ENCODE measurements around the gene NFIA. TPM values are rescaled to one million over a fixed set of nuclear protein-coding genes. Genes with fewer than 3 reads are reported as not detected.

Gene NFIA
- total and polyA plus RNA-seq, 2 donors (not counting 1 experiment from before 2014, with no cell fraction given), result 5.4 to 11.0 TPM

DNA sequence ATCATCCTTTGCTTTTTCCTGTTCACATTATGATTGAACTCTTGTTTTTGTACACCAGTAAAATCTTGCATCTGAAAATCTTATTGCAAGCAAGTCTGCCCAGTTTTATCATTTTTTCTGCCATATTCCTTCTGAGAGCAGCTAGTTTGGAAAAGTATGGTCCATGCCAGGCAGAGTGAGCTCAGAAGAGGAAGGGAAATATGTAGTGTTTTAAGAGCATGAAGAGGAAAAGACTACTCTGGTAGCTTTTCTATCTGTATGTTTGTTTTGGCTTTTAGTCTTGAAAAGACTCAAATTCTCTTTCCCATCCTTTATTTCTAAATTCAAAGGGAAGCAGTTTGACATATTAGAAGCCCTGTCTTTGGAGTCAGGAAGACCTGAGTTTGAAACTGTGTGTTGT, 125.8 kb downstream of the NFIA start:
- no peak for TF ChIP-seq CTCF (conservative IDR thresholded peaks at IDR 0.05 in 1 of 2, IDR thresholded peaks at IDR 0.05 in 1 of 2; ENCODE audit: low read depth in 1 of 2, low read length in 2 of 2)
- TF ChIP-seq EZH2 (IDR thresholded peaks at IDR 0.05; ENCODE audit: low read length, missing control alignments), result no peak
- no peaks in the 10 kb centered on the region for H3K4me1 ChIP-seq (ENCODE audit: control insufficient read depth, extremely low read depth, insufficient read depth, low read length)
- no peak overlapping the region for H3K4me2 ChIP-seq (ENCODE audit: extremely low read depth, insufficient read depth, low read length)
- no peak overlapping the region for H3K9ac ChIP-seq (ENCODE audit: insufficient read depth, low read length)
- H3K4me3 ChIP-seq (replicated peaks in 1 of 4; ENCODE audit: control extremely low read depth in 1 of 4, insufficient read depth in 1 of 4, low read depth in 3 of 4, low read length in 4 of 4), result no peak overlapping the region
- no peak overlapping the region for H2AFZ ChIP-seq (ENCODE audit: low read length)
- no peaks in the 10 kb centered on the region for H3K9me3 ChIP-seq (ENCODE audit: control insufficient read depth, insufficient read depth, low read depth, low read length)
- DNase-seq (ENCODE audit: low read depth in 2 of 2), result no peak
- H4K20me1 ChIP-seq (ENCODE audit: control insufficient read depth, extremely low read depth, insufficient read depth, low read length), result no peaks in the 10 kb centered on the region
- H3K27ac ChIP-seq (ENCODE audit: insufficient read depth, low read length), result no peak overlapping the region
- no peaks in the 10 kb centered on the region for H3K79me2 ChIP-seq (ENCODE audit: control insufficient read depth, insufficient read depth, low read length)
- H3K27me3 ChIP-seq (ENCODE audit: control insufficient read depth, insufficient read depth, low read length), result no peaks in the 10 kb centered on the region
- H3K36me3 ChIP-seq (ENCODE audit: control insufficient read depth, insufficient read depth, low read length), result no peaks in the 10 kb centered on the region

DNA sequence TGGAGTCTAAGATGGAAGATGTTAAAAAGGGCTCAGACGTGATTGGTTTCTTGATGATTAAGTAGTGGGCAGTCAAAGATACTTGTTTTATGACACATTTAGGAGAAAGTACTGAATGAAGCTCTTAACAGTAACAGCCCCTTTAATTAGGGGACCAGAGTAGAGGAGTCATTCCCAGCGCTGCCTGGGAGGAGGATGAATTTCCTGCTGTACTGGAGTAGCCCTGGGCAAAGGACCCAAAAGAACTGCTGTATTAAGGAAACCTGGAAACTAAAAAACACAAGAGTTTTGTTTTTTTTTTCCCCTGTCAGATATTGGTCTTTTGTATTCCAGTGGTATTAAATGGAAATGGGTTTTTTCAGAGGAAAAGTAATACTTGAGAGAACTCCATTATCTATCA, 126.5 kb downstream of the NFIA start:
- no peaks in the 10 kb centered on the region for H3K36me3 ChIP-seq (ENCODE audit: control insufficient read depth, insufficient read depth, low read length)
- H3K9ac ChIP-seq (ENCODE audit: insufficient read depth, low read length), result no peak overlapping the region

DNA sequence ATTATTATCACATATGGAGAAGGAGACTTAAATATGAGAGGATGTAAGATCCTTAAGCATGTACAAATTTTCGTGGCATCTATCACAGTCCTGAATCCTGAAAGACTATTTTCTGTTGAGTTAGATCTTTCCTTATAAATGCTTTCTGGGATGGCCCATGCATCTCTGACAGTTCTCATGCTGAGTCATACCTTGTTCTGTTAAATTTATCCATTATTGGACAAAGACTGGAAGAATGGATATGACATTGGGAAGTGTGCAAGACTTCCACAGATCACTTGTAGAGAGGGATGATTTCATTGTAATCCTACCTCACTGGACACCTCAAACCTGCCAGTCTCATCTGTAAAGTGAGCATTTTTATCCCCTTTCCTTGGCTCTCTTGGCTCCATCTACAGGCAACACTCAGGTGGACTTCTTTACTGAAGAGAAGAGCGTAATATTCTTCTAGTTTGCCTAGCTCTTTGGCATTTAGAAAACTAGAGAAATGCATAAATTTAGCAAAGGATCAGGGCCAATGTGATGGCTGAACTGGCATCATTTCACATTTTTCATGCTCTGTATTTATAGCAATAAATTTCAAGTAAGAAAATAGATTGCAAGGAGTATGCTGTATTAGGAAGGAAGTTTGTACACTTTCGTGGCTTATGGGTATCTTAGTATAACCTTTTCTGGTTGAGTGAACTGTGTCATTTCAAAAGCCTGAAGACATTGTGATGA, 128.2 kb downstream of the NFIA start:
- no peak for TF ChIP-seq EZH2 (IDR thresholded peaks at IDR 0.05; ENCODE audit: low read length, missing control alignments)
- TF ChIP-seq CTCF (conservative IDR thresholded peaks at IDR 0.05 in 1 of 2, IDR thresholded peaks at IDR 0.05 in 1 of 2; ENCODE audit: low read depth in 1 of 2, low read length in 2 of 2), result no peak
- Histone ChIP-seq H3K27ac (ENCODE audit: insufficient read depth, low read length) (no peak overlapping the region), H3K4me1 (ENCODE audit: control insufficient read depth, extremely low read depth, insufficient read depth, low read length) (no peaks in the 10 kb centered on the region), H3K4me2 (ENCODE audit: extremely low read depth, insufficient read depth, low read length) (no peak overlapping the region), H2AFZ (ENCODE audit: low read length) (no peak overlapping the region), H3K9me3 (ENCODE audit: control insufficient read depth, insufficient read depth, low read depth, low read length) (no peaks in the 10 kb centered on the region), H4K20me1 (ENCODE audit: control insufficient read depth, extremely low read depth, insufficient read depth, low read length) (no peaks in the 10 kb centered on the region), H3K4me3 (replicated peaks in 1 of 4; ENCODE audit: control extremely low read depth in 1 of 4, insufficient read depth in 1 of 4, low read depth in 3 of 4, low read length in 4 of 4) (no peak overlapping the region), H3K27me3 (ENCODE audit: control insufficient read depth, insufficient read depth, low read length) (no peaks in the 10 kb centered on the region), H3K9ac (ENCODE audit: insufficient read depth, low read length) (no peak overlapping the region), H3K36me3 (ENCODE audit: control insufficient read depth, insufficient read depth, low read length) (no peaks in the 10 kb centered on the region), H3K79me2 (ENCODE audit: control insufficient read depth, insufficient read depth, low read length) (no peaks in the 10 kb centered on the region)
- DNase-seq (ENCODE audit: low read depth in 2 of 2), result no peak

More for the DNA sequence above, 126.5 kb downstream of the NFIA start:
- no peak for TF ChIP-seq CTCF (conservative IDR thresholded peaks at IDR 0.05 in 1 of 2, IDR thresholded peaks at IDR 0.05 in 1 of 2; ENCODE audit: low read depth in 1 of 2, low read length in 2 of 2)
- no peak overlapping the region for H3K4me3 ChIP-seq (replicated peaks in 1 of 4; ENCODE audit: control extremely low read depth in 1 of 4, insufficient read depth in 1 of 4, low read depth in 3 of 4, low read length in 4 of 4)
- no peak overlapping the region for H3K27ac ChIP-seq (ENCODE audit: insufficient read depth, low read length)
- no peaks in the 10 kb centered on the region for H3K4me1 ChIP-seq (ENCODE audit: control insufficient read depth, extremely low read depth, insufficient read depth, low read length)
- no peak overlapping the region for H3K4me2 ChIP-seq (ENCODE audit: extremely low read depth, insufficient read depth, low read length)
- no peaks in the 10 kb centered on the region for H3K27me3 ChIP-seq (ENCODE audit: control insufficient read depth, insufficient read depth, low read length)
- H3K9me3 ChIP-seq (ENCODE audit: control insufficient read depth, insufficient read depth, low read depth, low read length), result no peaks in the 10 kb centered on the region
- no peaks in the 10 kb centered on the region for H3K79me2 ChIP-seq (ENCODE audit: control insufficient read depth, insufficient read depth, low read length)
- H2AFZ ChIP-seq (ENCODE audit: low read length), result no peak overlapping the region
- no peak for DNase-seq (ENCODE audit: low read depth in 2 of 2)
- no peaks in the 10 kb centered on the region for H4K20me1 ChIP-seq (ENCODE audit: control insufficient read depth, extremely low read depth, insufficient read depth, low read length)

All from fibroblast of lung (primary cell).